M059J (cell line): ENCODE results near the gene AUTS2. TPM values are rescaled to one million over a fixed set of nuclear protein-coding genes. Genes with fewer than 3 reads are reported as not detected.
"Not testable (repeated sequence)": the region's sequence is repeated elsewhere in the genome, so short reads cannot be mapped to it uniquely, and the experiment has no call there.

Experiments
- DNase-seq: peaks from one replicate; pipeline ENCODE4 v3.0.0-alpha.2; 2012; ENCODE audit warnings: low read depth
- total RNA-seq: library from RNA; depleted of rRNA; stranded (reverse); fragments of >200 nt; shearing (Covaris generic); gene quantifications from 2 replicates; pipeline ENCODE4 v1.2.3, GENCODE V29; 2014

Gene AUTS2
- total RNA-seq, 1 experiment from 2014 or later = 6.9 TPM

- DNase-seq = no peak
These were observed 161.1 kb downstream of the AUTS2 start for GRCh38 chr7:69759373-69759772.

- DNase-seq = no peak
These were observed 163.1 kb downstream of the AUTS2 start for GRCh38 chr7:69761290-69761922.

GRCh38 chr7:69762821-69763352 is 164.6 kb downstream of the AUTS2 start:
- DNase-seq = no peak

GRCh38 chr7:69763513-69763912 is 165.2 kb downstream of the AUTS2 start:
- DNase-seq = no peak

- no peak for DNase-seq
These were observed 165.9 kb downstream of the AUTS2 start for GRCh38 chr7:69764147-69764546.

- DNase-seq = no peak
These were observed 166.4 kb downstream of the AUTS2 start for GRCh38 chr7:69764681-69765080.

- DNase-seq = no peak
These were observed 167.6 kb downstream of the AUTS2 start for GRCh38 chr7:69765879-69766278.

GRCh38 chr7:69768986-69769595 is 170.8 kb downstream of the AUTS2 start:
- DNase-seq = no peak

- no peak for DNase-seq
These were observed 171.6 kb downstream of the AUTS2 start for GRCh38 chr7:69769826-69770225.

- DNase-seq = no peak
These were observed 172.3 kb downstream of the AUTS2 start for GRCh38 chr7:69770613-69771012.

GRCh38 chr7:69772718-69773436 is 174.6 kb downstream of the AUTS2 start:
- DNase-seq = peak; percentile 46

- peak; percentile 46 for DNase-seq
These were observed 175.4 kb downstream of the AUTS2 start for GRCh38 chr7:69773535-69774225.

- DNase-seq = peak; percentile 62
These were observed 177.0 kb downstream of the AUTS2 start for GRCh38 chr7:69775231-69775771.

GRCh38 chr7:69776611-69777010 is 178.3 kb downstream of the AUTS2 start:
- no peak for DNase-seq

GRCh38 chr7:69778138-69778537 is 179.9 kb downstream of the AUTS2 start:
- no peak for DNase-seq

- DNase-seq = peak; percentile 71
These were observed 182.1 kb downstream of the AUTS2 start for GRCh38 chr7:69780379-69780778.

GRCh38 chr7:69781412-69781846 is 183.2 kb downstream of the AUTS2 start:
- DNase-seq = peak; percentile 72

- DNase-seq = peak; percentile 41
These were observed 184.8 kb downstream of the AUTS2 start for GRCh38 chr7:69782917-69783684.

- not testable (repeated sequence) for DNase-seq
These were observed 187.9 kb downstream of the AUTS2 start for GRCh38 chr7:69786130-69786529.

- DNase-seq = no peak
These were observed 188.6 kb downstream of the AUTS2 start for GRCh38 chr7:69786730-69787395.
